HL-60 (cell line): Measurements from ENCODE around the gene SLC7A4.

Experiments
- CTCF ChIP-seq: IDR thresholded peaks from one replicate; pipeline ENCODE4 v1.5.1; 2011; ENCODE audit warnings: low read length, control low read depth, inconsistent platforms; ENCODE audit not compliant: insufficient read depth
- GABPA ChIP-seq: IDR thresholded peaks from 2 replicates; pipeline ENCODE4 v1.6.1; 2012; ENCODE audit warnings: low read depth

GRCh38 chr22:20993304-20994127 lies 38.8 kb downstream of the SLC7A4 start:
- no peak for TF ChIP-seq CTCF
- no peak for TF ChIP-seq GABPA
